Stimulated activated CD8-positive, alpha-beta memory T cell treated with anti-CD3 and anti-CD28 coated beads, Interleukin-7, amount 100 ng/mL, for 24 hours (primary cell): Measurements from ENCODE around the gene TNRC18.
"Not testable (repeated sequence)": the region's sequence is repeated elsewhere in the genome, so short reads cannot be mapped to it uniquely, and the experiment has no call there.

Experiments used
- DNase-seq: peaks from one replicate; pipeline ENCODE4 v3.0.0-alpha.2; 2020; ENCODE audit warnings: low read depth

Gene TNRC18

DNA sequence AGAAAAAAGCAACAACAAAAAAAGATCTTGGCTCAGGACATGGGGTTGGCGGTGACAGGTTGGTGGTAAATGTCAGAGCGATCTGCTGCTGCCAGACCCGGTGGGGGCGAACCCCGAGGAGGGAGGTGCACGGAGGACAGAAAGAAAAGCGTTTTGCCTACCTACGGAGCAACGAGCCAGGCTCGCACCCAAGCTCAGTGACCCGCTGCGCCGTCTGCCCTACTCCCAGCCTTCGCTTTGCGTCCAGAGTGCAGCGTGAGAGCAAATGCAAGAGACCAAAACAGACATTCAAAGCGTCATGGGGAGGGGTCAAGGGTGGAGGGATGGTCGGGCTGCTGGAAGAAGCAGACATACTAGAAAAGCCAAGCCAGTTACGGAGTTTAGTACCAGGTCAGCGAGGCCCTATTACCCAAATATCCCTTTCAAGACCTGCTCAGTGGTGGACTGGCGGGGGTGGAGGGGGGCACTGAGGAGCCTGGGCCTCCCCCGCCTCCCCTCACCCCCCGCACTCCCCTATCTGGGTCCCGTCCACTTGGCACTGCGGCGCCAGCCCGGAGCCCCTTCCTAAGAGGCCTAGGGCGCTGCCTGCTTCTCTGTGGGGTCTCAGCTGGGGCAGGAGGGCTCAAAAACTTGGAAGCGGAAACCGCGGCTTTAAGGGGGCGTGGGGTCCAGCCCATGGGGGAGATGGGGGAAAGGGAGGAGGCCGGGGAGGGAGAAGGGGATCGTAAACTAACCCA is 74.0 kb downstream of the TNRC18 start:
- no peak for DNase-seq

DNA sequence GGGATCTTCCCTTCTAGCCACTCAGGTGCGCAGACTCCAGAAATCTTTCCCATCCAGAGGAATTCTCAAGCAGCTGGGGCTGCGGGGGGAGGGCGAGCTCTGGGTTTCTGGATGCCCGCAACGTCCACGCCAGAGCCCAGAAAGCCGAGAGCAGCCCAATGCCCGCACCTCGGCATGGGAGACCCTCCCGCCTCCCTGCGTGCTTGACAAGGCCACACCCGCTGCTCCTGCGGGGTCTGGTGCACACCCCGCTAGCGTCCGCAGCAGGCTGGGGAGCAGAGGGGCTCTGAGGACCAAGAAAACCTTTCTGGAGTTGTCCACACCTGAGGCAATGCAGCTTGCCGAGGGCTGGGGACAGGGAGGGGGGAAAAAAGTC is 74.6 kb downstream of the TNRC18 start:
- DNase-seq, result no peak

DNA sequence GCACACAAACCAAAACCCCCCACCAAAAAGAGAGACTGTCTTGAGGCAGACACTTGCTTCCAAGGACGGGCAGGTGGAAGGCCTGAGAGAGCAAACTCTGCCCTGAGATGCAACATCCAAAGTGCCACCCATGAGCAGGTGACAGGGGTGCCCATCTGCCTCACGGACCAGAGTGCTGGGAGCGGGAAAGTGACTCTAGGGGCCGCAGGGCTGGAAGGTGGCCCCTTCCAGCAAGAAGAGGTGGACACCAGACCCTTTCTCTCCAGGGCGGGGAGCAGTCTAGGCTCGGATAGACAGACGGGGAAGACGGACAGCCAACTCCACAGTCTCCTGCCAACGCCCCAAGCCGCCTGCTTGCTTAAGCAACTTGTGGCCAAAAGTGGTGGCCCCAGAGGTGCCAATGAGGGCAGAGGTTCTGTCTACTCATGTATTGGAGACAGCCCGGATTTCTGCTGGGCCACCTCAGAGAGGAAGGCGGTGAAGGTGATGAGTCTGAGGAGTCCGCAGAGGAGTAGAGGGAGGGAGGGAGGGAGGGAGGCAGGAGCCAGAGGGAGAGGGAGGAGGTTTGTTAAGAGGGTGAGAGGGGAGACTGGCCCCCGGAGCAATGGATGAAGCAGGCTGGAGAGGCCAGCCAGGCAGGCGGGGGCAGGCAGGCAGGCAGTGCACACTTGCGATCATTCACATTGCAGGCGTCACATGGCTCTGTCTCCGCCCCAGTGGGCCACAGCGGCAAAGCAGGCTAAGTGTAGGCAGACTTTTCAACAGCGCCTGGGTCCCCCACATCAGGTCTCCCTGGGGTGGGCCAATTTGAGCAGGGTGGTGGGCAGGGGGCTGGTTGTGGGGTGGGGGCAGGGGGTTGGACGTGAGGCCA is 75.3 kb downstream of the TNRC18 start:
- DNase-seq, result no peak

DNA sequence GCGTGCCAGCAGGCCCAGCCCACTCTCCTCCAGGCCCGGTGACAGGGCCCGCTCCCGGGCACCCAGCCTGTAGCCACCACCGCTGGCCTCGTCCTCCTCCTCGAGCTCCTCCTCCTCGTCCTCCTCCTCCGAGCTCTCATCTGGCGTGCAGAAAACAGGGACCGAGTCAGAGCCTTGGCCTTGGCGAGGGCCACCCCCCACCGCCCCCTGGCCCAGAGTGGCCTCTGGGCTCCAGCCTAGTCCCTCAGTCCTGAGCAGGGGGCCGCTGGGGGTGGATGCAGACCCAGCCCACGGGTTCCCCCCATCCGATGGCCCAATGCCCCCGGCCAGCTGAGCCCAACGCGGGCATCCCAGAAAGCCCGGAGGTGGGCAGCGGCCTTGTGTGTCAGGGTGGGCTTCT is 78.0 kb downstream of the TNRC18 start:
- DNase-seq, result no peak

DNA sequence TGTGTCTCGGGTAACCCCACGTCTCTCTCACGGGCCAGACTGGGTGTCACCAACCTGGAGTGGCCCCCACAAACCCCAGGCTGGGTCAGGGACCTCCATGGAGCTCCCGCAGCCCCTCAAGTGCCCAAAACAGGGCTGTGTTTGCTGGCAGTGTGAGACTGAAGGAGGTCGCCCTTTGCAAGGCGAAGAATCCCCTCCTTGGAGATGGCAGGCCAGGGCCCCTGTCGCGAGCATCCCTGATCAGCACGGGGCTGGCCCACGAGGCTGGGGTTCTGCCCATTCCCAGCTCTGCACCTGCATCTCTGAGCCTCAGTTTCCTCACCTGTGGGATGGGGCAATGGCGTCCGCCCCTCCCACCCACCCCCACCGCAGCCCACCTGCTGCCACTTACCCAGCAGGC is 78.5 kb downstream of the TNRC18 start:
- DNase-seq, result no peak

DNA sequence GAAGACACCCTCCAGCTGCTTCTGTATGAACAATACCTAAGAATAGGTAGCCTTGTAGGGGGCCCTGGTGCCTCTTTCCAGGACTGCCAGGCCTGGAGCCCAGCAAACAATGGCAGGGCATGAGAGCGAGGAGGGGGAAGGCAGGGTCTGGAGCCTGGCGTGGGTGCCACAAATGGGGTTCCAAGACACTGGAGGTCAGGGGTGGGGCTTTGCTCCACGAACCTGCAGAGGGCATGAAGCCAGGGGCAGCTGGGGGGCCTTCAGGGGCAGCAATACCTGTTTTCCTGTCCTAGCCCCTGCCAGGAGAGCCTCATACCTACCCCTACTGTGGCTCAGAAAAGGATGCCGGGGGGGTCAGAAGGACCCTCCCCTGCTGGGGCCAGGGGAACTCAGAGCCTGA is 79.3 kb downstream of the TNRC18 start:
- no peak for DNase-seq

DNA sequence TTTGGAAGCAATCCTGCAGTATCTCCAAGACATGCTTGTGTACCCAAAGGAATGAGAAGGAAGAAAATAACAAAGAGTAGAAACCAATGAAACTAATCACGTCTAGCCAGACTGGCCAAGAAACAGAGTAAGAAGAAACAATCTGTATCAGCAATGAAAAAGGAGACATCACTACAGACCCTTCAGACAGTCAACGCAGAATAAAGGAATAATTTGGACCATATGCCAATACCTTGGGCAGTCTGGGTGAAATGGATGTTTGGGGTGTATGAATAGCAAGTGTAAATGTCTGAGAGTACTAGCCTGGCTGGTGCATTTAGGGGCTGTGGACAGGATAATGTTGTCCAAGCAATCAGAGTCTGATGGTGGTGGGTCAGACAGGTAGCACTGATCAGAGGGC is 79.8 kb downstream of the TNRC18 start:
- no peak for DNase-seq

DNA sequence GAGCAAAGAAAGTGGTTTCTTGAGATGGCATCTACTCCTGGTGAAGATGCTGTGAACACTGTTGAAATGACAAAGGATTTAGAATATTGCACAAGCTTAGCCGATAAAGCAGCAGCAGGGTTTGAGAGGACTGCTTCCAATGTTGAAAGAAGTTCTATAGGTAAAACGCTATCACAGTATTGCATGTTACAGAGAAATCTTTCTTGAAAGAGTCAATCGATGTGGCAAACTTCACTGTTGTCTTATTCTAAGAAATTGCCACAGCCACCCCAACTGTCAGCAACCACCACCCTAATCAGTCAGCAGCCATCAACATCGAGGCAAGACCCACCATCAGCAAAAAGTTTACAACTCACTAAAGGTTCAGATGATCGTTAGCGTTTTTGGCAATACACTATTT is 81.0 kb downstream of the TNRC18 start:
- DNase-seq, result no peak

DNA sequence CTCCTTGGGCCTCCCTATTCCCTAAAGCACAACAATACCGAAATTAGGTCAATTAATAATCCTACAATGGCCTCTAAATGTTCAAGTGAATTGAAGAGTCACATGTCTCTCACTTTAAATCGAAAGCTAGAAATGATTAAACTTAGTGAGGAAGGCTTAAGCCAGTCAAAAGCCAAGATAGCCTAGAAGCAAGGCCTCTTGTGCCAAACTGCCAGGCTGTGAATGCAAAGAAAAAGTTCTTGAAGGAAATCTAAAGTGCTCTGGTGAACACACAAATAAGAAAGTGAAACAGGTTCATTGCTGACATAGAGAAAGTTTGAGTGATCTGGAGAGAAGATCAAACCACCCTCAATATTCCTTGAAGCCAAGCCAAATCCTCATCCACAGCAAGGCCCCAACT is 83.7 kb downstream of the TNRC18 start:
- no peak for DNase-seq

DNA sequence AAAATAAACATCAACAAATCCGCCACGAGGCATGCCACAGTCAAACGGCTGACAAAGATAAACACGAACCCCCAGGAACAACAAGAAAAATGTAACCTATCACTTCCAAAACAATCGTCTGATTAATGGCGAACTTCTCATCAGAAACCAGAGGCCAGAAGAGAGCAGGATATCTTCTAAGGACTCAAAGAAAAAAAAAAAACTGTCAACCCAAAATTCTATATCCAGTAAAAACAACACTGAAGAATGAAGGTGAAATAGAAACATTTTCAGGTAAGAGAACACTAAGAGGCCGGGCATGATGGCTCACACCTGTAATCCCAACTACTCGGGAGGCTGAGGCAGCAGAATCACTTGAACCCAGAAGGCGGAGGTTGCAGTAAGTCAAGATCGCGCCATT is 86.6 kb downstream of the TNRC18 start:
- DNase-seq, result no peak

DNA sequence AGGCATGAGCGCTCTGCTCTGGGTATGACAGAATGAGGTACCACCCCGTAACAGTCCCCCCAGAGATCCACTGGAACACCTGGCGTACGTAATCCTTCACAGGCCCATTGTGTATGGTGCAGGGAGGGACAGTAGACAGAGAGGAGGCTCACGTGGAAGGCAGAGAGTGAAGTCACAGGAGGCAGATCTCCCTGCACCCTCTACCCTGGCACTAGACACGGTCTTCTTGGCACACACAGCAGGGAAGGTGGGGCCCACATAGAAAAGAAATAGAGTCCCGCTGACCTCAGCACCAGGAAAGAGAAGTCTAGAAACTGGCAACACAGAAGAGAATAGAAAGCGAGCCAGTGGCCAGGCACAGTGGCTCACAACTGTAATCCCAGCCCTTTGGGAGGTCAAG is 89.0 kb downstream of the TNRC18 start:
- DNase-seq, result no peak

DNA sequence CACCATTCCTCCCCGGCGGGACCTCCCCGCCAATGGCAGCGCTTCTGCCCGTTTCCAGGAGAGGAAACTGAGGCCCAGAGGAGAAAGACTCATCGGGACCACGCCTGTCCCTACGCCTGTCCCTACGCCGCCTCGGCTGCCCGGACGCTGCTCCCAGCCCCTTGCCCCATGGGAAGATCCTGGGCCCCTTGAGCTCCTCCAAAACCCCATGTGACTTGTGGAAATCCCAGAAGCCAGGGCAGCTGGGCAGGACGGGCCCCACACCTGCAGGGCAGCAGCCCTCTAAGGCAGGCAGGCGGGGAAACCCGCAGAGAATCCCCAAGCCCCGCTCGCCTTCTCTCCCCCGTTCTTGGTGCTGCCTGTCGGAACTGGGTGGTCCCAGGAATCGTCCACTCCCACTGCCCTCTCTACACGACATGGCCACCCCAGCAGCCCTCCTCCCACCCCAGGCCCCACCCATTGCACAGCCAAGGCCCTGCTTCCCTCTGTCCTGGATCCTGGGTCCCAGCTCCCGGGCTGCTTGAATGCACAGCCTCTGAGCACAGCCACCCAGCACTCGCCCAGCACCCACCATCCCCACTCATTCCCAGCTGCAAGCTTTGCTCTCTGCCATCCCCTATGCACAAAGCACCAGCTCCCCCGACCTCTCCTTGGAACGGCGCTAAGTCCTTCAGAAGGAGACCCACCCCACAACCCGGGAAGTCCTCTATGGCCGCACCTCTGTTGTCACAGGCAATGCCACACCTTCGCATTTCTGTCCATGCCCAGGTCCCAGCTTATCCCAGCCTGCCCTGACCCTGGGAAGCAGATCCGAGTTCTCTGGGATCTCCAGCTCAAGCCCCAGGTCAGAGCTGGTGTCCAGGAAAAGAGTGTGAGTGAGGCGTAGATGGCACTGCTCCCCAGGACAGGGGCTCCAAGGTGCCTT is 90.3 kb downstream of the TNRC18 start:
- no peak for DNase-seq

DNA sequence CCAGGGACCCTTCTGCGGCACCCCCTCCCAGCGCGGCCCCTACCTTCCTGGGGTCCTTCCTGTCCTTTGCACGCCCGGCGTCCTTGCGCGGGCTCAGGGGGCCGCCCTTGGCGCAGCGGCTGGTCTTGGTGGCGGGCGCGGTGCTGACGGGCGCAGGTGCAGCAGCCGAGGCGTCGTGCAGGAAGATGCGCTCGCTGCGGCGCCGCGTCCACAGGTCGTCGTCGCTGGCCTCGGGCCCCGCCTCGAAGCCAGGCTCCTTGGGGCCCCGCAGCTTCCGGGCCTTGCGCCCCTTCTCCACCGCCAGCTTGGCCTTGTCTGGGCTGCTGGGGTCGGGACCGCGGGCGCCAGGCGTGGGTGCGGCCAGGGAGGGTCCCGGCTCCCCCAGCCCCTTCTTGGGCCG is 91.1 kb downstream of the TNRC18 start:
- no peak for DNase-seq

DNA sequence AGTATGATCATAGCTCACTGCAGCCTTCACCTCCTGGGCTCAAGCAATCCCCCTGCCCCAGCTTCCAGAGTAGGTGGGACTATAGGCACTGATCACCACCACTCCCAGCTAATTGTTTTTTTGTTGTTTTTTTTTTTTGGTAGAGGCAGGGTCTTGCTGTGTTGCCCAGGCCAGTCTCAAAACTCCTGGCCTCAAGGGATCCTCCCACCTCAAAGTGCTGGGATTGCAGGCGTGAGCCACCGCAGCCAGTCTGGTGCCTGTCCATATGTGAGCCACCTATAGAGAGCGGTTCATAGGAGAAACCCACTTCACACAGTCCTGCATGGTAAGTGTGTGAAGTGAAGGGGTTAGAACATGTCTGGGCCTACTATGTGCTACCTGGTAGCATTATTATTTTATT is 93.3 kb downstream of the TNRC18 start:
- DNase-seq, result no peak

DNA sequence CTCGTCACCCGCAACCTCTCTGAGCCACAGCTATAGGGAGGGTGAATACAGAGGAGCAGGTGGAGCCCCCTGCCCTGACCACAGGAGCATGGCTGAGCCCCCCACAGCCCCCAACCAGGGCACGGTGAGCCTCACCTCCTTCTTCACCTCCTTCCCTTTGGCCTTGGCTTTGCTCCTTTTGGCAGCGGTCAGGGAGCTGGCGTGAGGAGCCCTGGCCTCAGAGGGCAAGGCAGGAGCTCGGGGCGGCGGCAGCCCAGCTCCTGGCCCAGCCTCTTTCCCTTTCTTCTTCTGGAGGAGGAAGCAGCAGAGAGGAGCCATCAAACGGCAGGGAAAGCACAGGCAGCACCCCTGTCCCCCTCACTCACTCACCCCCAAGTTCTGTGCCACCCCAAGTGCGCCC is 98.7 kb downstream of the TNRC18 start:
- DNase-seq, result no peak

DNA sequence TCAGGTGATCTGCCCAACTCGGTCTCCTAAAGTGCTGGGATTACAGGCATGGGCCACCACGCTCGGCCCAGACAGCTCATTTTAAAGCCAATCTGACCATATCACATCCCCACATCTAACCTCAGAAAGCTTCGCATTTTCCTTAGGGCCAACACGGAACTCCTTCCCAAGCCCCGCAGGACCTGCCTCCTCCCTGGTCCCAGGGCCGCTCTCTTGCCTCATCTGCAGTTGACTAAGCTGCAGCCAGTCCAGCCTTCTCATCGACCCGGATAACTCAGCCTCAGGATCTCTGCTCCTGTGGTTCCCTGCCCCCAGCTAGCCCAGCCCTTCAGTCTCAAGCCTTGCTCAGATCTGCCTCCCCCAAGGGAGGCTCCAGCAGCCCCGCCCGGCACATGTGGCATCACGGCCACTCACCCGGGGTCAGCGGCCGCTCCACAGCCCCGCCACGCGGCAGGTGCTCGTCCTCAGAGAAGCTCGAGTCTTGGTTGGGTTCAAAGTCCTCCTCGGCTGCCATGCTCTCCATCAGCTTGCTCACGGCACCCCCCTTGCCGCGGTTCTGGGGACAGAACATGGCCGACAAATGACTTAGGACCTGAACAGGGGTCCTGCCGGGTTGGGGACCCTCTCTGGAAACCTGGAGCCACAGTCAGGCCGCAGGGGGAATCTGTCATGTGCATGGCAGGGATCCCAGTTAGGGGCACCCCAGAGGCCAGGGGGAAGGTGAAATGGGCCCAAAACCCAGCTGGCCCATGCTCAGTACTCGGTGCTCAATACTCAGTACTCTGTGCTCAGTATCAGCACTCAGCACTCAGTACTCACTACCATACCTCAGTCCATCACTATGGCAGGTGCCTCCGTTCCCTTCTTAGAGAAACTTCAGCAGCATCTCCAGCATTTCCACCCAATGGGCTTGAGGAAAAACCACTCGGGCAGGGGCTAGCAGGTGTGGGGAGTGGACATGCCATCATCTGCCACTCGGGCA is 99.5 kb downstream of the TNRC18 start:
- not testable (repeated sequence) for DNase-seq

DNA sequence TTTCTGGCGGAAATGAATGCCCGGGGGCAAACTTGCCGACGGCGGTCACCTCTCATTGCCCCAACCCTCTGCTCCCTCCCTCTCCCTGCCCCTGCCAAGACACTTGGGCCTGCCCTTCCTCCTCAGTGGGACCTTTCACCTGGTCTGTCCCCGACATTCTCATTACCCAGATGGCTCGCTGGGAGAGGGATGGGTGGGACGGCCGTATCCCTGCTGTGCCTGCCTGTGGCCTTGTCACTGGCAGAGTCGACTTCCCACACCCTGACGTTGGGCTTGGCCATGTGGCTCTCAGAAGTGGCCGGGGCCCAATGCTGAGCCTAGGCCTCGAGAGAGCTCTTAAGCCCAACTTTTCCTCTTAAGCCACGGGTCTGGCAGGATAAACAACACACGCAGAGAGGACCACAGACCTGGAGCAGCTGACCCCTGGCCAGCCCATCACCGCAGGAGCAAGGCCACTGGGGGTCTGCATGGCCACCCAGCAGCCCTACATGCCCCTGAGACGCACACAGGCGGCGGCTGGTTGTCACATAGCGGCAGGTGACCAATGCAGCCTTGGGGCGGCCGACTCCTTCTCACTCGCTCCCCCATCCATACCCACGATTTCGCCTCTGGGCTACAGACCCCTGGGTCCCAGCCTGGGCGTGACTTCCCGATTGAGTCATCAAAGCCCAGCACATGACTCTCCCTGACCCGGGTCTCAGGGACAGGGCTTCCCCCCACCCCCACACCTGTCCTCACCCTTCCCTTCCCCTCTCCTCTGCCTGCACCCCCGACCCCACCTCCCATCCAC is 100.8 kb downstream of the TNRC18 start:
- no peak for DNase-seq

DNA sequence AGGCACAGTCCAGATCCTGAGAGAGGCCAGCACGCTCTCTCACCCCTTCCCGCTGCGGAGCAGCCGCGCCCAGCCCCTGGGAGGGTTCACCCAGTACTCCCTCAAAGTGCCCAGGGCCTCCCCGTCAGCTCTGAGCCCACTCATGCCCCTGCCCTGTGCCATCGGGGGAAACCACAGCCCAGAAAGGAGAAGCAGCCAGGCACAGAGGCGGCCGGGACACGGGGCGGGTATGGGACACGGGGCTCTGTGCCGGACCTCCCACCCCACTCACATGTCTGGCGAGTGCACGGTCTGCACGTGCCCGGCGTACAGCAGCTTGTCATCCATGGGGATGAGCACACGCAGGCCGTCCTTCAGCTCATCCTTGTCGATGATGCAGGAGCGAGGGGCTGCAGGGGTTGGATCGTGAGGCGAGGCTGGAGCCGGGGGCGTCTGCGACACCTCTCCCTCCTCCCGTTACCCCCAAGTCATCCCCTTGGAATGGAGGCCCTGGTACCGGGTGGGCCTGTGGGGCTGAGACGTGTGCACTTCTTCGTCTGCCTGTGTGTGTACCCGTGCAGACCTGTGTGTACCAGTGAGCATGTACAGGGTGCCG is 102.7 kb downstream of the TNRC18 start:
- DNase-seq, result no peak

DNA sequence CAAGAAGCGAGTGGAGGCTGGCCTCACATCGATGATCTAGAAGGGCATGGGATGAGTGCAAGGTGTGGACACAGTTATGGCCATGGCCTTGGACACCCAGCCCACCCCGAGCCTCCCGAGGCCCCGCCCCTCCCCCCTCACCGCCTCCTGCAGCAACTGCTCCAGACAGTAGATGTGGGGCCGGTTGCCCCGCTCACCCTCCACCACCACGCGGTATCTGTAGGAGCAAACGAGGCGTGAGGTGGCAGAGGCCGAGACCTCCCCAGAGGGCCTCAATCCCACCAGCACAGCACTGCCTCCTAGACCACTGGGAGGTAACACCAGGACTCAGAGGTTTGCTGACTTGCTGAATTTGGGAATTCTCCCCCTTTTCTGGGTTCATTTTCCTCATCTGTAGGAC is 103.2 kb downstream of the TNRC18 start:
- DNase-seq, result no peak

DNA sequence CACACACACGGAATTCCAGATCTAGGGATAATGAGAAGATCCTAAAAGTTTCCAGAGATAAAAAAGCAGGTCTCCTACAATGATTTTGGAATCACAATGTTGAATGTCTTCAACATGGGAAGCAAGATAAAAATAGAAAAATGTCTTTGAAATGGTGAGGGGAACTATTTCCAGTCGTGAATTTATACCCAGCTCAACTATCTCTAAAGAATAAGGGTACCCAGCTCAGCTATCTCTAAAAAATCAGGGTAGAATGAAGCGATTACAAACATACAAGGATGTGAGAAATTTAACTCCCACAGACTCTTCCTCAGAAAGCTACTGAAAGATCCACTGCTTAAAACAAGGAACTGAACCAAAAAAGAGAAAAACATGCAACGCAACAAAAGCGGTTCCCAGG is 105.0 kb downstream of the TNRC18 start:
- DNase-seq, result not testable (repeated sequence)
